Calu3 (cell line): ENCODE results near the gene PLN. TPM values are rescaled to one million over a fixed set of nuclear protein-coding genes. Genes with fewer than 3 reads are reported as not detected.

ENCODE experiments used
- BruUV-seq: library from RNA; stranded (reverse); fragments of 400-500 nt; replicated peaks from 2 replicates; lab custom pipeline; 2021; lab: Mats Ljungman, UMichigan
- CTCF ChIA-PET: fragments of 300-600 bp; sonication (Branson Sonifier 250); formaldehyde crosslinking; loops from one replicate; lab custom pipeline; 2022; ENCODE audit warnings: antibody characterized with exemption; lab: Charles Lee
- DNase-seq: peaks from one replicate; pipeline ENCODE4 v3.0.0; 2022
- H3K27ac Mint-ChIP-seq: one replicate; pipeline ENCODE4 v1.8.0; 2022; ENCODE audit warnings: mixed read lengths; ENCODE audit not compliant: unreplicated experiment
- H3K27me3 Mint-ChIP-seq: one replicate; pipeline ENCODE4 v1.8.0; 2022; ENCODE audit warnings: mixed read lengths; ENCODE audit not compliant: unreplicated experiment
- H3K36me3 Mint-ChIP-seq: one replicate; pipeline ENCODE4 v1.8.0; 2022; ENCODE audit warnings: mild to moderate bottlenecking, moderate library complexity, mixed read lengths; ENCODE audit not compliant: insufficient read depth, unreplicated experiment
- H3K4me1 Mint-ChIP-seq: one replicate; pipeline ENCODE4 v1.8.0; 2022; ENCODE audit warnings: mild to moderate bottlenecking, low read depth, mixed read lengths; ENCODE audit not compliant: unreplicated experiment
- H3K4me3 Mint-ChIP-seq: one replicate; pipeline ENCODE4 v1.8.0; 2022; ENCODE audit warnings: mild to moderate bottlenecking, low read depth, moderate library complexity, mixed read lengths; ENCODE audit not compliant: unreplicated experiment
- H3K9me3 Mint-ChIP-seq: one replicate; pipeline ENCODE4 v1.8.0; 2022; ENCODE audit warnings: low read depth, mixed read lengths; ENCODE audit not compliant: unreplicated experiment
- CTCF ChIP-seq: fragments of 200-600 bp; IDR thresholded peaks from one replicate; pipeline ENCODE4 v1.8.0; 2022; ENCODE audit warnings: antibody characterized with exemption; ENCODE audit not compliant: unreplicated experiment
- intact Hi-C: fragments of 100-400 bp; cut with micrococcal nuclease; formaldehyde crosslinking; loops from one replicate; pipeline ENCODE4 v1.10.0; 2022; ENCODE audit not compliant: unreplicated experiment
- total RNA-seq: library from RNA; stranded (reverse); gene quantifications from 2 replicates; pipeline ENCODE4 v1.2.3, GENCODE V29; 2022

Gene PLN
- total RNA-seq, 1 experiment from 2014 or later = not detected

- DNase-seq = no peak
- Mint-ChIP-seq H3K9me3 (peaks cover 9% of the 10 kb centered on the region), H3K4me3 (no peak overlapping the region), H3K36me3 (no peaks in the 10 kb centered on the region), H3K27ac (no peak overlapping the region), H3K27me3 (no peaks in the 10 kb centered on the region), H3K4me1 (no peaks in the 10 kb centered on the region)
- CTCF ChIA-PET = no interaction called here
- no TSS peak for BruUV-seq
- intact Hi-C loops = no loop called here
- no peak for TF ChIP-seq CTCF
Observed at GRCh38 chr6:118502169-118502568, 45.9 kb upstream of the PLN start.

- no peaks in the 10 kb centered on the region for H3K36me3 Mint-ChIP-seq
- no peaks in the 10 kb centered on the region for H3K4me1 Mint-ChIP-seq
- intact Hi-C loops = no loop called here
- H3K27me3 Mint-ChIP-seq = no peaks in the 10 kb centered on the region
- H3K27ac Mint-ChIP-seq = no peak overlapping the region
- H3K4me3 Mint-ChIP-seq = no peak overlapping the region
- no peak for DNase-seq
- H3K9me3 Mint-ChIP-seq = peaks cover 9% of the 10 kb centered on the region
- CTCF ChIA-PET = no interaction called here
- TF ChIP-seq CTCF = no peak
- BruUV-seq = no TSS peak
Observed at GRCh38 chr6:118504611-118505010, 43.5 kb upstream of the PLN start.

- H3K9me3 Mint-ChIP-seq = peaks cover 6% of the 10 kb centered on the region
- no TSS peak for BruUV-seq
- TF ChIP-seq CTCF = no peak
- no peak for DNase-seq
- intact Hi-C loops = no loop called here
- CTCF ChIA-PET = no interaction called here
- H3K27ac Mint-ChIP-seq = no peak overlapping the region
- H3K27me3 Mint-ChIP-seq = no peaks in the 10 kb centered on the region
- no peak overlapping the region for H3K4me3 Mint-ChIP-seq
- no peaks in the 10 kb centered on the region for H3K36me3 Mint-ChIP-seq
- H3K4me1 Mint-ChIP-seq = no peaks in the 10 kb centered on the region
Observed at GRCh38 chr6:118505656-118506055, 42.4 kb upstream of the PLN start.

- H3K27ac Mint-ChIP-seq = no peak overlapping the region
- intact Hi-C loops = no loop called here
Observed at GRCh38 chr6:118506071-118506638, 41.9 kb upstream of the PLN start.

More at GRCh38 chr6:118506071-118506638, 41.9 kb upstream of the PLN start:
- CTCF ChIA-PET = no interaction called here
- TF ChIP-seq CTCF = no peak
- H3K9me3 Mint-ChIP-seq = peaks cover 3% of the 10 kb centered on the region
- no peaks in the 10 kb centered on the region for H3K4me1 Mint-ChIP-seq
- no TSS peak for BruUV-seq
- no peak overlapping the region for H3K4me3 Mint-ChIP-seq
- DNase-seq = no peak
- H3K36me3 Mint-ChIP-seq = no peaks in the 10 kb centered on the region
- no peaks in the 10 kb centered on the region for H3K27me3 Mint-ChIP-seq
